ENCODE results near the gene MYCL. TPM values are rescaled to one million over a fixed set of nuclear protein-coding genes. Genes with fewer than 3 reads are reported as not detected.
"Not testable (repeated sequence)": the region's sequence is repeated elsewhere in the genome, so short reads cannot be mapped to it uniquely, and the experiment has no call there.

The MYCL gene
- total RNA-seq, 1 donor from 2014 or later = 2.6 TPM

DNA sequence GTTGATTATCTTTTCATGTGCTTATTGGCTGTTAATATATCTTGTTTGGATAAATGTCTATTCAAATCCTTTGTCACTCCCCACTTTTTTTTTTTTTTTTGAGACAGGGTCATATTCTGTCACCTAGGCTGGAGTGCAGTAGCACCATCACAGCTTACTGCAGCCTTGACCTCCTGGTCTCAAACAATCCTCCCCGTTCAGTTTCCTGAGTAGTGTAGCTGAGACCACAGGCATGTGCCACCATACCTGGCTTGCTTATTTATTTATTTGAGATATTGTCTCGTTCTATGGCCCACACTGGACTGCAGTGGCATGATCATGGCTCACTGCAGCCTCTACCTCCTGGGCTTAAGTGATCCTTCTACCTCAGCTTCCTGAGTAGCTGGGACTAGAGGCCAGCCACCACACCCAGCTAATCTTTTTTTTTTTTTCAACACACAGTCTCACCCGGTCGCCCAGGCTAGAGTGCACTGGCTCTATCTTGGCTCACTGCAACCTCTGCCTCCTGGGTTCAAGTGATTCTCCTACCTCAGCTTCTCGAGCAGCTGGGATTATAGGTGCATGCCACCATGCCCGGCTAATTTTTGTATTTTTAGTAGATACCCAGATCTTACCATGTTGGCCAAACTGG lies 13.9 kb upstream of the MYCL start:
- H3K4me3 ChIP-seq (ENCODE audit: low read depth, low read length) = no peak overlapping the region
- TF ChIP-seq, protein P1, sequence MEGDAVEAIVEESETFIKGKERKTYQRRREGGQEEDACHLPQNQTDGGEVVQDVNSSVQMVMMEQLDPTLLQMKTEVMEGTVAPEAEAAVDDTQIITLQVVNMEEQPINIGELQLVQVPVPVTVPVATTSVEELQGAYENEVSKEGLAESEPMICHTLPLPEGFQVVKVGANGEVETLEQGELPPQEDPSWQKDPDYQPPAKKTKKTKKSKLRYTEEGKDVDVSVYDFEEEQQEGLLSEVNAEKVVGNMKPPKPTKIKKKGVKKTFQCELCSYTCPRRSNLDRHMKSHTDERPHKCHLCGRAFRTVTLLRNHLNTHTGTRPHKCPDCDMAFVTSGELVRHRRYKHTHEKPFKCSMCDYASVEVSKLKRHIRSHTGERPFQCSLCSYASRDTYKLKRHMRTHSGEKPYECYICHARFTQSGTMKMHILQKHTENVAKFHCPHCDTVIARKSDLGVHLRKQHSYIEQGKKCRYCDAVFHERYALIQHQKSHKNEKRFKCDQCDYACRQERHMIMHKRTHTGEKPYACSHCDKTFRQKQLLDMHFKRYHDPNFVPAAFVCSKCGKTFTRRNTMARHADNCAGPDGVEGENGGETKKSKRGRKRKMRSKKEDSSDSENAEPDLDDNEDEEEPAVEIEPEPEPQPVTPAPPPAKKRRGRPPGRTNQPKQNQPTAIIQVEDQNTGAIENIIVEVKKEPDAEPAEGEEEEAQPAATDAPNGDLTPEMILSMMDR (conservative IDR thresholded peaks at IDR 0.05; ENCODE audit: low read depth, low read length) = no peak
- DNase-seq (ENCODE audit: low read depth) = no peak

DNA sequence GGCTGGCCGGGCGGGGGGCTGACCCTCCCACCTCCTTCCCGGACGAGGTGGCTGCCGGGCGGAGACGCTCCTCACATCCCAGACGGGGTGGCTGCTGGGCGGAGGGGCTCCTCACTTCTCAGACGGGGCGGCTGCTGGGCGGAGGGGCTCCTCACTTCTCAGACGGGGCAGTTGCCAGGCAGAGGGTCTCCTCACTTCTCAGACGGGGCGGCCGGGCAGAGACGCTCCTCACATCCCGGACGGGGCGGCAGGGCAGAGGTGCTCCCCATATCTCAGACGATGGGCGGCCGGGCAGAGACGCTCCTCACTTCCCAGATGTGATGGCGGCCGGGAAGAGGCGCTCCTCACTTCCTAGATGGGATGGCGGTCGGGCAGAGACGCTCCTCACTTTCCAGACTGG lies 11.4 kb upstream of the MYCL start:
- DNase-seq (ENCODE audit: low read depth); H3K4me3 ChIP-seq (ENCODE audit: low read depth, low read length): not testable (repeated sequence)

DNA sequence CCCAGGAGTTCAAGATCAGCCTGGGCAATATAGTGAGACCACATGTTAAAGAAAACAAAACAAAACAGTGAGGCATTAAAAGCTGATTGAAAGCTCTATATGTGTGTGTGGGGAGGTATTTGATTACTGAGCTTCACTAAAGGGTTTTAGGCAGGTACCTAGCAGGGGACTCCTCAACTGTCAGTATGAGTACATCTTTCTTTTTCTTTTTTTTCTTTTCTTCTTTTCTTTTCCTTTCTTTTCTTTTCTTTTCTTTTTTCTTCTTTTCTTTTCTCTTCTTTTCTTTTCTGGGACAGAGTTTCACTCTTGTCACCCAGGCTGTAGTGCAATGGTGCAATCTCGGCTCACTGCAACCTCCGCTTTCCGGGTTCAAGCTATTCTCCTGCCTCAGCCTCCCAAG lies 8.5 kb upstream of the MYCL start:
- TF ChIP-seq, protein P1 (conservative IDR thresholded peaks at IDR 0.05; ENCODE audit: low read depth, low read length) = no peak
- no peak overlapping the region for H3K4me3 ChIP-seq (ENCODE audit: low read depth, low read length)
- DNase-seq (ENCODE audit: low read depth) = no peak

DNA sequence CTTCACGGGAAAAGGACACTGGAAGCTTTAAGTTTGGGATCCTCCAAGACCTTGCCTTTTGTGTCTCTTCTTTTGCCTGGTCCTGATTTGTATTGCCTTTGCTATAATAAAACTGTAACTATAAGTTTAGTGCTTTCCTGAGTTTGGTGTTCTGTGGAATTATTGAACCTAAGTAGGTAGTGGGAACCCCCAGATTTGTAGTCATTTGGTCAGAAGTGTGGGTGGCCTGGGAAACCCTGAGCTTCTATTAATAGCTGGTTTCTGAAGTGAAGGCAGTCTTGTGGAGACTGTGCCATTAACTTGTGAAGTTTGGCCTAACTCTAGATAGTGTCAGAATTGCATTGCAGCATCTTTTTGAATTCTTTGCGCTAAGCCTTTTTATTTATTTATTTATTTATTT lies 6.8 kb upstream of the MYCL start:
- no peak overlapping the region for H3K4me3 ChIP-seq (ENCODE audit: low read depth, low read length)
- TF ChIP-seq, protein P1 (conservative IDR thresholded peaks at IDR 0.05; ENCODE audit: low read depth, low read length) = no peak
- DNase-seq (ENCODE audit: low read depth) = no peak

DNA sequence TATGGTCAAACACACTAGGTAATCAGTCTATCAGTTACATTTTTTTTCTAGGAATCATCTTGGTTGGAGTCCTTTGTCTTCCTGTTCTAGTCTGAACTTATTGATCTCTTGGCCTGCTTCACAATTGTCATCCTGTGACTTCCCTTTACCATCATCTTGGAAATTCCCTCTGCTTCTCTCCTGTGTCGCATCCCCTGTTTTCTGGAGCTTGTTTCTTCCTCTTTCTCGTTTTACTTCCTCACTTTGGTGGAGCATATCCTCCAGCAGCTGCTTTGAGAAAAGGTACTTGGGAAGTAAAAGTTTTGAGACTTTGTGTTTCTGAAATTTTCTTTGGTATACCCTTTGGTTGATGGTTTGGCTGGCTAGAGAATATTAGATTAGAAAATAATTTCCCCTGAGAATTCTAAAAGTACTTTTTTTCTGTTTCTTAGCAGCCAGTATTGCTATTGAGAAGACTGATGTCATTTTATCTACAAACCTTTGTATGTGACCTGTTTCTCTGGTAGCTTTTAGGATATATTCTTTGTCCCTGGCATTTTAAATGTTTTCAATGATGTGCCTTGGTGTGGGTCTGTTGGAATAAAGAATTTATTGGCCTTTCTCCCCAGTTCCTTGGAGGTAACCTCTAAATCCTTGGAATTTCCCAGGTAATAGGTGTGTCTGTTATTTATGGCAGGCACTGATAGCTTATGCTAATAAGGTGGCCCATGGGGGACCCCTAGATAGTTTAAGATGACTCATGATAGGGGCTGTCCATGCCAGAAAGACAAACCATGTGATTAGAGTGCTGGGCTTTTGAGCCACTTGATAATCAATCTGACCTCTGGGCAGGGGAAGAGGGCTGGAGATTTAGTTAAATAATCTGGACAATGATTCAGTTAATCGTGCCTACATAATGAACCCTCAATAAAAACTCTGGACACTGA lies 6.1 kb upstream of the MYCL start:
- no peak for DNase-seq (ENCODE audit: low read depth)
- H3K4me3 ChIP-seq (ENCODE audit: low read depth, low read length) = no peak overlapping the region
- TF ChIP-seq, protein P1 (conservative IDR thresholded peaks at IDR 0.05; ENCODE audit: low read depth, low read length) = no peak

DNA sequence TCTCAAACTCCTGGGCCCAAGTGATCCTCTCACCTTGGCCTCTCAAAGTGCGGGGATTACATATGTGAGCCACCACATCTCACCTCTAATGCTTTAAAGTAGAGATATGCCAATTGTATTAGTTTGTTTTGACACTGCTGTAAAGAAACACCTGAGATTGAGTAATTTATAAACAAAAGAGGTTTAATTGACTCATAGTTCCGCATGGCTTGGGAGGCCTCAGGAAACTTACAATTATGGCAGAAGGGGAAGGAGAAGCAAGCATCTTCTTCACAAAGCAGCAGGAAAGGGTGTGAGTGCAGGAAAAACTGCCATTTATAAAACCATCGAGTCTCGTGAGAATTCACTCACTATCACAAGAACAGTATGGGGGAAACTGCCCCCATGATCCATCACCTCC lies 3.5 kb upstream of the MYCL start:
- no peak for DNase-seq (ENCODE audit: low read depth)
- no peak overlapping the region for H3K4me3 ChIP-seq (ENCODE audit: low read depth, low read length)
- TF ChIP-seq, protein P1 (conservative IDR thresholded peaks at IDR 0.05; ENCODE audit: low read depth, low read length) = no peak

DNA sequence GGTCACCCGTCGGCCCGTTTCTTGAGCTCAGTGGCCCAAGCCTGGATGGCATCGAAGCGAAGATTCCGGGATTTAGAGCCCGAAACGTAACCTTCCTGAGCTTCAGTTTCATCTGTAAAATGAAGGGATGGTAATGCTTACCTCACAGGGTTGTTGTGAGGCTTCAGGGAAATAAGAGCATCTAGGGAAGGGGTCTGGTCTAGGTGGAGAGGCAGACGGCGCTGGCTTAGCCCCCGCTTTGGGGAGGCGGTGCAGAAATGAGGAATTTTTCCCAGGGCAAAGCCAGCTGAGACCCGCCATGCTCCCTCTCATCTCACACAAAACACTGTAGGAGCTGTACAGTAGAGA lies 717 bp upstream of the MYCL start:
- H3K4me3 ChIP-seq (ENCODE audit: low read depth, low read length) = peak overlapping the region; percentile 68
- TF ChIP-seq, protein P1 (conservative IDR thresholded peaks at IDR 0.05; ENCODE audit: low read depth, low read length) = no peak
- no peak for DNase-seq (ENCODE audit: low read depth)
